ENCODE measurements around the gene AFDN. TPM values are rescaled to one million over a fixed set of nuclear protein-coding genes. Genes with fewer than 3 reads are reported as not detected.

The AFDN gene
- total and polyA plus RNA-seq, 10 of the 15 experiments (the other 5 are each of a cell fraction or from before 2014, with no cell fraction given) = 5.7 to 68.2 (median 45.1) TPM

- H3K79me2 ChIP-seq (ENCODE audit: control insufficient read depth, insufficient read depth, low read length) = no peaks in the 10 kb centered on the region
- TF ChIP-seq ATF7 (IDR thresholded peaks at IDR 0.05; ENCODE audit: low read depth) (no peak), POLR2A (IDR thresholded peaks at IDR 0.05; ENCODE audit: low read depth, low read length) (no peak), TCF7 (IDR thresholded peaks at IDR 0.05; ENCODE audit: borderline replicate concordance) (no peak), CHD2 (IDR thresholded peaks at IDR 0.05; ENCODE audit: borderline replicate concordance, low read depth, low read length) (no peak), ZNF207 (IDR thresholded peaks at IDR 0.05; ENCODE audit: borderline replicate concordance) (no peak), CREM (IDR thresholded peaks at IDR 0.05; ENCODE audit: low read depth) (no peak), MEF2B (IDR thresholded peaks at IDR 0.05; ENCODE audit: partially characterized antibody, poor library complexity, severe bottlenecking) (no peak), ZSCAN29 (IDR thresholded peaks at IDR 0.05) (no peak)
- ATAC-seq (no peak), DNase-seq (ENCODE audit: low read depth, low spot score) (no peak), FAIRE-seq (no peak)
- no peaks in the 10 kb centered on the region for H3K36me3 ChIP-seq (ENCODE audit: control insufficient read depth in 2 of 2, insufficient read depth in 2 of 2, low read length in 1 of 2)
- H3K27me3 ChIP-seq (replicated peaks in 1 of 2; ENCODE audit: control insufficient read depth in 2 of 2, insufficient read depth in 2 of 2, low read length in 1 of 2) = no peaks in the 10 kb centered on the region; a peak in 1 of 4 replicates
- CTCF ChIA-PET = no interaction called here
- no peaks in the 10 kb centered on the region for H3K9me3 ChIP-seq (replicated peaks; ENCODE audit: control insufficient read depth, insufficient read depth, low read length)
- H3K4me2 ChIP-seq (ENCODE audit: control insufficient read depth, insufficient read depth) = no peak overlapping the region
- no peaks in the 10 kb centered on the region for H3K4me1 ChIP-seq (ENCODE audit: control insufficient read depth, insufficient read depth, low read length)
- intact Hi-C loops (cut with micrococcal nuclease; ENCODE audit: unreplicated experiment) (no loop called here), in situ Hi-C loops (cut with MboI) (no loop called here)
- no peaks in the 10 kb centered on the region for H4K20me1 ChIP-seq (ENCODE audit: control insufficient read depth, insufficient read depth)
- POLR2A ChIA-PET = no interaction called here
- BruUV-seq (replicated peaks) = no TSS peak
- RAD21 ChIA-PET (ENCODE audit: unreplicated experiment) = no interaction called here
- WGBS (ENCODE audit: insufficient coverage, insufficient replicate concordance, low lambda C conversion rate, missing lambda C conversion rate) = 37% methylated on average over 11 of the region's 11 CpGs
- H3K9ac ChIP-seq (ENCODE audit: control insufficient read depth, insufficient read depth, low read length) = no peak overlapping the region
- no peak overlapping the region for H2AFZ ChIP-seq (ENCODE audit: control insufficient read depth, low read depth, low read length)
- SMC1A ChIA-PET (ENCODE audit: uncharacterized antibody, unreplicated experiment) = no interaction called here
- H3K27ac ChIP-seq (ENCODE audit: control insufficient read depth, insufficient read depth) = no peak overlapping the region
- no peak overlapping the region for H3K4me3 ChIP-seq
Measured at GRCh38 chr6:168004945-168005344, 178.2 kb downstream of the AFDN start.

- ChIA-PET SMC1A (ENCODE audit: uncharacterized antibody, unreplicated experiment) (no interaction called here), CTCF (no interaction called here), POLR2A (no interaction called here), RAD21 (ENCODE audit: unreplicated experiment) (no interaction called here)
- no peak overlapping the region for H3K9ac ChIP-seq (ENCODE audit: control insufficient read depth, insufficient read depth, low read length)
- no peak overlapping the region for H3K4me2 ChIP-seq (ENCODE audit: control insufficient read depth, insufficient read depth)
- H3K4me1 ChIP-seq (ENCODE audit: control insufficient read depth, insufficient read depth, low read length) = no peaks in the 10 kb centered on the region
- intact Hi-C loops (cut with micrococcal nuclease; ENCODE audit: unreplicated experiment) (no loop called here), in situ Hi-C loops (cut with MboI) (no loop called here)
- H2AFZ ChIP-seq (ENCODE audit: control insufficient read depth, low read depth, low read length) = no peak overlapping the region
- H3K36me3 ChIP-seq (ENCODE audit: control insufficient read depth in 2 of 2, insufficient read depth in 2 of 2, low read length in 1 of 2) = no peaks in the 10 kb centered on the region
- no peaks in the 10 kb centered on the region for H3K9me3 ChIP-seq (replicated peaks; ENCODE audit: control insufficient read depth, insufficient read depth, low read length)
- H3K4me3 ChIP-seq = no peak overlapping the region
- no TSS peak for BruUV-seq (replicated peaks)
- H3K27ac ChIP-seq (ENCODE audit: control insufficient read depth, insufficient read depth) = no peak overlapping the region
- H4K20me1 ChIP-seq (ENCODE audit: control insufficient read depth, insufficient read depth) = no peaks in the 10 kb centered on the region
- ATAC-seq (no peak), FAIRE-seq (no peak), DNase-seq (ENCODE audit: low read depth, low spot score) (no peak)
- no peaks in the 10 kb centered on the region; a peak in 1 of 4 replicates for H3K27me3 ChIP-seq (replicated peaks in 1 of 2; ENCODE audit: control insufficient read depth in 2 of 2, insufficient read depth in 2 of 2, low read length in 1 of 2)
- WGBS (ENCODE audit: insufficient coverage, insufficient replicate concordance, low lambda C conversion rate, missing lambda C conversion rate) = 39% methylated on average over 6 of the region's 6 CpGs
- no peaks in the 10 kb centered on the region for H3K79me2 ChIP-seq (ENCODE audit: control insufficient read depth, insufficient read depth, low read length)
- TF ChIP-seq IRF4 (IDR thresholded peaks at IDR 0.05; ENCODE audit: low read depth, low read length) (no peak), RELB (IDR thresholded peaks at IDR 0.05; ENCODE audit: low read depth) (no peak), IRF3 (IDR thresholded peaks at IDR 0.05) (no peak), LARP7 (IDR thresholded peaks at IDR 0.05) (no peak), USF1 (IDR thresholded peaks at IDR 0.05; ENCODE audit: borderline replicate concordance, extremely low read length, insufficient read depth, low read depth, low read length) (no peak), TCF7 (IDR thresholded peaks at IDR 0.05; ENCODE audit: borderline replicate concordance) (no peak), SIN3A (IDR thresholded peaks at IDR 0.05; ENCODE audit: low read depth, low read length) (no peak), IRF5 (IDR thresholded peaks at IDR 0.05; ENCODE audit: borderline replicate concordance) (no peak)
Measured at GRCh38 chr6:168005796-168006195, 179.1 kb downstream of the AFDN start.

All from GM12878 (cell line).